Nephron progenitor cell (in vitro differentiated cells): ENCODE results near the gene TSPAN12.

Experiments
- DNase-seq: peaks from one replicate; pipeline ENCODE4 v3.0.0; 2021
- H3K27ac Mint-ChIP-seq: 2 replicates; pipeline ENCODE4 v1.8.0; 2021; ENCODE audit warnings: mild to moderate bottlenecking, moderate library complexity, mixed read lengths
- H3K27me3 Mint-ChIP-seq: 2 replicates; pipeline ENCODE4 v1.8.0; 2021; ENCODE audit warnings: mild to moderate bottlenecking, low read depth, mixed read lengths; ENCODE audit not compliant: poor library complexity
- H3K36me3 Mint-ChIP-seq: 2 replicates; pipeline ENCODE4 v1.8.0; 2021; ENCODE audit warnings: low read depth, mixed read lengths
- H3K4me1 Mint-ChIP-seq: 2 replicates; pipeline ENCODE4 v1.8.0; 2021; ENCODE audit warnings: mixed read lengths
- H3K4me3 Mint-ChIP-seq: 2 replicates; pipeline ENCODE4 v1.8.0; 2021; ENCODE audit warnings: mild to moderate bottlenecking, moderate library complexity, mixed read lengths
- H3K9me3 Mint-ChIP-seq: 2 replicates; pipeline ENCODE4 v1.8.0; 2021; ENCODE audit warnings: mild to moderate bottlenecking, moderate library complexity, mixed read lengths
- TF ChIP-seq, protein P1 (sequence below): fragments of 200-600 bp; sonication (generic); IDR thresholded peaks from 2 replicates; pipeline ENCODE4 v1.5.0; 2021; ENCODE audit warnings: antibody characterized with exemption

Gene TSPAN12

DNA sequence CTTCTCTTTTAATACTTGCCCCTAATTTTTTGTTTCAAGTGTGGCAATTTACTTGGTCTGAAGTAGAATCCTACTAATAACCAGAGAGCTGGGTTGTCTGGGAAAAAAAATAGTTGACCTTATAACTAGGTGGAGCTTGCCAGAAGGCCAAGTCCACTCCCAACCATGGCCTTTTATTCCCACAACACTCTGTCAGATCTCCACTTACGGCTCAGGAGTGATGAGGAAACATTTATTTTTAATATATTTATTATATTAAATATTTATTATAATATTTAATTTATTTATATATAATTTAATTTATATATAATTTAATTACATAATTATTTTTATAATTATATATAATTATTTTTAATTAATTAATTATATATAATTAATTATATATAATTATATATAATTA, 58.8 kb downstream of the TSPAN12 start:
- no peak overlapping the region for H3K4me3 Mint-ChIP-seq
- TF ChIP-seq, protein P1, sequence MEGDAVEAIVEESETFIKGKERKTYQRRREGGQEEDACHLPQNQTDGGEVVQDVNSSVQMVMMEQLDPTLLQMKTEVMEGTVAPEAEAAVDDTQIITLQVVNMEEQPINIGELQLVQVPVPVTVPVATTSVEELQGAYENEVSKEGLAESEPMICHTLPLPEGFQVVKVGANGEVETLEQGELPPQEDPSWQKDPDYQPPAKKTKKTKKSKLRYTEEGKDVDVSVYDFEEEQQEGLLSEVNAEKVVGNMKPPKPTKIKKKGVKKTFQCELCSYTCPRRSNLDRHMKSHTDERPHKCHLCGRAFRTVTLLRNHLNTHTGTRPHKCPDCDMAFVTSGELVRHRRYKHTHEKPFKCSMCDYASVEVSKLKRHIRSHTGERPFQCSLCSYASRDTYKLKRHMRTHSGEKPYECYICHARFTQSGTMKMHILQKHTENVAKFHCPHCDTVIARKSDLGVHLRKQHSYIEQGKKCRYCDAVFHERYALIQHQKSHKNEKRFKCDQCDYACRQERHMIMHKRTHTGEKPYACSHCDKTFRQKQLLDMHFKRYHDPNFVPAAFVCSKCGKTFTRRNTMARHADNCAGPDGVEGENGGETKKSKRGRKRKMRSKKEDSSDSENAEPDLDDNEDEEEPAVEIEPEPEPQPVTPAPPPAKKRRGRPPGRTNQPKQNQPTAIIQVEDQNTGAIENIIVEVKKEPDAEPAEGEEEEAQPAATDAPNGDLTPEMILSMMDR = no peak
- H3K27ac Mint-ChIP-seq = no peak overlapping the region
- H3K36me3 Mint-ChIP-seq = peaks cover 61% of the 10 kb centered on the region
- no peak for DNase-seq
- no peaks in the 10 kb centered on the region for H3K4me1 Mint-ChIP-seq
- H3K9me3 Mint-ChIP-seq = peaks cover 15% of the 10 kb centered on the region
- H3K27me3 Mint-ChIP-seq = peaks cover 4% of the 10 kb centered on the region

DNA sequence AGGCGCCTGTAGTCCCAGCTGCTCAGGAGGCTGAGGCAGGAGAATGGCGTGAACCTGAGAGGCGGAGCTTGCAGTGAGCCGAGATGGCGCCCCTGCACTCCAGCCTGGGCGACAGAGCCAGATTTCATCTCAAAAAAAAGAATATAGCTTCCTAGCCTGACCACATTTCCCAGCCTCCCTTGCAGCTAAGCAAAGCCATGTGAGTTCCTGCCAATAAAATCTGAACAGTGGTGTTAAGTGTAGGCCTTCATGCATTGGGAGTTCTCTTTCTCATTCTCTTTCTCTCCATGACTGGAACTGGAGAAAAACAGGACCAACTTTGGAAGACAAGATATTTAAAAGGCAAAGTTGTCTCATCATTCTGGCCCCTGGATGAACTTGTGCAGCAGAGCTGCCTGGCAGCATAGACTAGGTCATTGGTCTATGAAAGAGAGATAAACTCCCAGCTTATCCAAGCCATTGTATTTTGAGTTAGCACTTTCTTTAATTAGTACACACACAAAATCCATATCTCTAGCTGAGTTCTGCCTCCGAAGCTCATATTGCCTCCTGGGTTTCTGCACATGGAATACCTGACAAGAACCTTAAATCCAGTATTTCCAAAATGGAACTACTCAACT, 60.8 kb downstream of the TSPAN12 start:
- Mint-ChIP-seq H3K27me3 (peaks cover 4% of the 10 kb centered on the region), H3K27ac (no peak overlapping the region), H3K36me3 (peaks cover 52% of the 10 kb centered on the region), H3K9me3 (peaks cover 15% of the 10 kb centered on the region), H3K4me1 (peaks cover 10% of the 10 kb centered on the region), H3K4me3 (no peak overlapping the region)
- DNase-seq = no peak
- TF ChIP-seq, protein P1 = no peak

DNA sequence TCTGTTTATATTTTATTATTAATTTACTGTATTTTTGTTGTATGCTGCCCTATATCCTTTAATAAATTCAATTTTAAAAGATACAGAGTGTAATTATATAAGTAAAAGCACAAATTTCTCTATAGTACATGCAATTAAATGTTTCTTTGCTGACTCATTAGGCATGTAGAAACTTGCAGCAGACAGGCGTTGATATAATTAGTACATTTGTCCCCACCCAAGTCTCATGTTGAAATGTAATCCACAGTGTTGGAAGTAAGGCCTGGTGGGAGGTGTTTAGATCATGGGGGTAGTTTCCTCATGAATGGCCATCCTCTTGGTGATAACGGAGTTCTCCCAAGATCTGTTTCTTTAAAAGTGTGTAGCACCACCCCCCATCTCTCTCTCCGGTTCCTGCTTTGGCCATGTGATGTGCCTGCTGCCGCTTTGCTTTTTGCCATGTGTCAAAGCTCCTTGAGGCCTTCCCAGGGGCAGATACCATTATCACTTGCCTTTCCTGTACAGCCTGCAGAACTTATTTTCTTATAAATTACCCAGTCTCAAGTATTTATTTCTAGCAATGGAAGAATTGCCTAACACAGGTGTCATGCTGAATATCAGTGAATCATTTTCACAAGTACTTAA, 63.7 kb downstream of the TSPAN12 start:
- Mint-ChIP-seq H3K27ac (no peak overlapping the region), H3K36me3 (peaks cover 43% of the 10 kb centered on the region), H3K27me3 (peaks cover 4% of the 10 kb centered on the region), H3K4me1 (peaks cover 11% of the 10 kb centered on the region), H3K4me3 (no peak overlapping the region), H3K9me3 (peaks cover 15% of the 10 kb centered on the region)
- TF ChIP-seq, protein P1 = no peak
- no peak for DNase-seq

DNA sequence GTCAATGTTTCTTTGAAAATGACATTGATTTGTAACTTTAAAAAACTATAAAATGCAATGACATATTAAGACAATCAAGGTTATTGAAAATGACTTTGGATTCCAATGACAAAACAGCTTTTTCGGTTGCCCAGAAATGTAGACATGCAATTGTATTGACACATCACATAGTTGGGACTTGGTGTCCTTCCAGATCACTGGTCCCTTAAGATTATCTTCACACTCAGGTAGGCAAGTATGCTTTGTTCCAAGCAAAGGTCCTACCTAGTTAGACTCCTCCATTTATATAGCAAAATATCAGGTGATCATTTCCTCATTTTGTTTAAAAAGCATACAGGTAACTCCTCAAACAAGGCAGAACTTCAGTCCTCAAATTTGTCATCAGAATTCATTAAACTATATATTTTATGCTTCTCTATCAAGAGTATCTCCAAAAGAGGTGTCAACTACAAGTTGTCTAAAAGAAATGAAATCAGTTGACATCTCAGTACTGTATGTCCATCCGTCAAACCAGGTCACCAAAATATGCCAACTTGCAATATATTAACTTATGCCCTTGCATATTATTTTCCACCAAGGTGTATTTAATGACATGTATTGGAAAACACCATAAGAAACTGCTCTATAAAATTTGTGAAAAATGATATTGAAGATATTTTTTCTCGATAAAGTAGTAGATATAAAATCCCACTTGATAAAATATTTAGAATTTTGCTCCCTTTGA, 64.6 kb downstream of the TSPAN12 start:
- no peak overlapping the region for H3K4me3 Mint-ChIP-seq
- H3K27me3 Mint-ChIP-seq = peaks cover 4% of the 10 kb centered on the region
- H3K36me3 Mint-ChIP-seq = peaks cover 39% of the 10 kb centered on the region
- DNase-seq = no peak
- no peak overlapping the region for H3K27ac Mint-ChIP-seq
- peaks cover 11% of the 10 kb centered on the region for H3K4me1 Mint-ChIP-seq
- peaks cover 8% of the 10 kb centered on the region for H3K9me3 Mint-ChIP-seq
- TF ChIP-seq, protein P1 = no peak

- no peak overlapping the region for H3K27ac Mint-ChIP-seq
- peaks cover 35% of the 10 kb centered on the region for H3K36me3 Mint-ChIP-seq
- no peak for DNase-seq
- no peak overlapping the region for H3K4me3 Mint-ChIP-seq
- H3K9me3 Mint-ChIP-seq = peaks cover 4% of the 10 kb centered on the region
- peaks cover 4% of the 10 kb centered on the region for H3K27me3 Mint-ChIP-seq
- TF ChIP-seq, protein P1 = no peak
- peaks cover 11% of the 10 kb centered on the region for H3K4me1 Mint-ChIP-seq
These were observed 65.1 kb downstream of the TSPAN12 start for GRCh38 chr7:120792861-120793130.
